Fibroblast of lung (primary cell): ENCODE results near the gene TSHZ1. TPM values are rescaled to one million over a fixed set of nuclear protein-coding genes. Genes with fewer than 3 reads are reported as not detected.
A peak's percentile ranks its signal among the peaks of the same experiment; 100 is the strongest.

Source experiments
- DNase-seq, 2 donors: peaks; one replicate each; pipeline versions ENCODE4 v3.0.0 to v3.0.0-alpha.2; 2010; ENCODE audit warnings: low read depth in 2 of 2
- H2AFZ ChIP-seq: 2 replicates; pipeline ENCODE4 v1.5.1; 2012; ENCODE audit warnings: low read length, control low read depth, inconsistent platforms
- H3K27ac ChIP-seq: 2 replicates; pipeline ENCODE4 v1.5.1; 2011; ENCODE audit warnings: low read length, control low read depth; ENCODE audit not compliant: insufficient read depth
- H3K27me3 ChIP-seq: 2 replicates; pipeline ENCODE4 v1.5.1; 2011; ENCODE audit warnings: mild to moderate bottlenecking, low read length; ENCODE audit not compliant: control insufficient read depth, insufficient read depth
- H3K36me3 ChIP-seq: 2 replicates; pipeline ENCODE4 v1.5.1; 2011; ENCODE audit warnings: low read length; ENCODE audit not compliant: control insufficient read depth, insufficient read depth
- H3K4me1 ChIP-seq: 2 replicates; pipeline ENCODE4 v1.5.1; 2011; ENCODE audit warnings: low read length; ENCODE audit not compliant: control insufficient read depth, insufficient read depth; ENCODE audit errors: extremely low read depth
- H3K4me2 ChIP-seq: 2 replicates; pipeline ENCODE4 v1.5.1; 2011; ENCODE audit warnings: low read length, control low read depth; ENCODE audit not compliant: insufficient read depth; ENCODE audit errors: extremely low read depth
- H3K4me3 ChIP-seq, 4 experiments: fragments of 200-600 bp in 1 of 4; sonication (generic) in 1 of 4; replicated peaks in 1 of 4; 2 replicates each; pipeline ENCODE4 v1.5.1; 2011 to 2016; ENCODE audit warnings: low read length in 4 of 4, low read depth in 3 of 4, mild to moderate bottlenecking in 3 of 4, control low read depth in 2 of 4, inconsistent platforms in 1 of 4, mixed read lengths in 1 of 4; ENCODE audit not compliant: insufficient read depth in 1 of 4; ENCODE audit errors: control extremely low read depth in 1 of 4
- H3K79me2 ChIP-seq: 2 replicates; pipeline ENCODE4 v1.5.1; 2012; ENCODE audit warnings: mild to moderate bottlenecking, low read length, inconsistent platforms; ENCODE audit not compliant: control insufficient read depth, insufficient read depth
- H3K9ac ChIP-seq: 2 replicates; pipeline ENCODE4 v1.5.1; 2011; ENCODE audit warnings: mild to moderate bottlenecking, low read length, control low read depth; ENCODE audit not compliant: insufficient read depth
- H3K9me3 ChIP-seq: 2 replicates; pipeline ENCODE4 v1.5.1; 2012; ENCODE audit warnings: low read depth, low read length; ENCODE audit not compliant: control insufficient read depth, insufficient read depth
- H4K20me1 ChIP-seq: 2 replicates; pipeline ENCODE4 v1.5.1; 2011; ENCODE audit warnings: low read length; ENCODE audit not compliant: control insufficient read depth, insufficient read depth; ENCODE audit errors: extremely low read depth
- CTCF ChIP-seq, 2 donors: IDR thresholded peaks in 1 of 2; conservative IDR thresholded peaks in 1 of 2; 1 replicate in 1 of 2; 2 replicates in 1 of 2; pipeline ENCODE4 v1.5.1; 2011 to 2012; ENCODE audit warnings: low read length in 2 of 2, control low read depth in 1 of 2, inconsistent platforms in 1 of 2, low read depth in 1 of 2, mild to moderate bottlenecking in 1 of 2
- EZH2 ChIP-seq: IDR thresholded peaks from 2 replicates; pipeline ENCODE4 v1.5.1; 2012; ENCODE audit warnings: low read length, control low read depth, mild to moderate bottlenecking; ENCODE audit errors: missing control alignments
- polyA plus RNA-seq, 2 donors: library from polyadenylated mRNA; depleted of rRNA in 1 of 2; stranded (reverse) in 1 of 2; unstranded in 1 of 2; fragments of >200 nt; gene quantifications; 2 replicates each; pipeline ENCODE4 v1.2.1, GENCODE V29; 2011 to 2012; ENCODE audit warnings: missing spikeins in 1 of 2
- total RNA-seq: library from RNA; depleted of rRNA; stranded (reverse); fragments of >200 nt; gene quantifications from 2 replicates; pipeline ENCODE4 v1.2.1, GENCODE V29; 2014

TSHZ1 gene
- total and polyA plus RNA-seq, 2 donors (not counting 1 experiment from before 2014, with no cell fraction given): 4.3 TPM

- Histone ChIP-seq H3K27me3 (no peaks in the 10 kb centered on the region), H3K4me1 (peaks cover 7% of the 10 kb centered on the region), H3K27ac (peak overlapping the region; percentile 70), H3K9ac (no peak overlapping the region), H3K9me3 (no peaks in the 10 kb centered on the region), H4K20me1 (no peaks in the 10 kb centered on the region), H3K36me3 (no peaks in the 10 kb centered on the region), H3K79me2 (peaks cover 14% of the 10 kb centered on the region), H3K4me2 (peak overlapping the region; percentile 81), H3K4me3 (peak overlapping the region in 3 of 4 experiments; percentile 53 to 76 (median 55)), H2AFZ (peak overlapping the region; percentile 18)
- no peak for DNase-seq
- TF ChIP-seq CTCF (conservative IDR thresholded peaks at IDR 0.05 in 1 of 2, IDR thresholded peaks at IDR 0.05 in 1 of 2; ENCODE audit: low read depth in 1 of 2, low read length in 2 of 2): no peak
- no peak for TF ChIP-seq EZH2
Observed at GRCh38 chr18:75248426-75249174, 38.0 kb downstream of the TSHZ1 start.

GRCh38 chr18:75249175-75249518 lies 38.5 kb downstream of the TSHZ1 start:
- Histone ChIP-seq H3K4me3 (no peak overlapping the region), H3K4me1 (peaks cover 10% of the 10 kb centered on the region), H3K36me3 (no peaks in the 10 kb centered on the region), H3K27ac (no peak overlapping the region), H3K4me2 (no peak overlapping the region), H4K20me1 (no peaks in the 10 kb centered on the region), H3K9me3 (no peaks in the 10 kb centered on the region), H2AFZ (no peak overlapping the region), H3K79me2 (peaks cover 15% of the 10 kb centered on the region), H3K27me3 (no peaks in the 10 kb centered on the region), H3K9ac (no peak overlapping the region)
- DNase-seq: no peak
- TF ChIP-seq CTCF (conservative IDR thresholded peaks at IDR 0.05 in 1 of 2, IDR thresholded peaks at IDR 0.05 in 1 of 2; ENCODE audit: low read depth in 1 of 2, low read length in 2 of 2) (no peak), EZH2 (no peak)

GRCh38 chr18:75249672-75250470 lies 39.3 kb downstream of the TSHZ1 start:
- H3K9ac ChIP-seq: no peak overlapping the region
- no peaks in the 10 kb centered on the region for H3K9me3 ChIP-seq
- no peak for DNase-seq
- peaks cover 15% of the 10 kb centered on the region for H3K79me2 ChIP-seq
- TF ChIP-seq EZH2: no peak
- no peak for TF ChIP-seq CTCF (conservative IDR thresholded peaks at IDR 0.05 in 1 of 2, IDR thresholded peaks at IDR 0.05 in 1 of 2; ENCODE audit: low read depth in 1 of 2, low read length in 2 of 2)
- H3K4me2 ChIP-seq: no peak overlapping the region
- H3K4me1 ChIP-seq: peaks cover 10% of the 10 kb centered on the region
- no peaks in the 10 kb centered on the region for H3K27me3 ChIP-seq
- no peaks in the 10 kb centered on the region for H4K20me1 ChIP-seq
- H2AFZ ChIP-seq: no peak overlapping the region
- H3K27ac ChIP-seq: no peak overlapping the region
- no peaks in the 10 kb centered on the region for H3K36me3 ChIP-seq
- H3K4me3 ChIP-seq: no peak overlapping the region
